Putamen (tissue), 1 donor: Measurements from ENCODE around the gene SRGAP2.
A peak's percentile ranks its signal among the peaks of the same experiment; 100 is the strongest.
"Not testable (repeated sequence)": the region's sequence is repeated elsewhere in the genome, so short reads cannot be mapped to it uniquely, and the experiment has no call there.

ENCODE experiments used
- DNase-seq: peaks from one replicate; pipeline ENCODE4 v3.0.0-alpha.2; 2016; ENCODE audit warnings: low spot score

Gene SRGAP2

DNA sequence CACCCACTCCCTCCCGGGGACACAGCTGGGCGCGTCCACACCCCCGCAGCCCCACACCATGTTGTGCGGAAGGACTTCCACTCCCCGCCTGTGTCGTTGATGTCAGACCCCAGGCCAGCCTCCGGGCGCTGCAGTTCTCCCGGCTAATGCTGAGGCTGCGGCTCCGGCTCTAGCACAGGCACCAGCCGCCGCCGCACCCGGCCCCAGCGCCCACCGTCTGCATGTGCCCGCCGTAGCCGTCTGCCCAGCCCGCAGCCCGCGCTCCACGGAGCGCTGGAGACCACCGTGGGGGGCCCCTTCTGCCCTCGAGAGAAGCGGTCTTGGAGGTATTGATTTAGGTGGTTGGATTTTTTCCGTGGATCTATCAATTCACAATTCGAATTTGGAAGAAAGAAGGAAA is 2.2 kb downstream of the SRGAP2 start:
- not testable (repeated sequence) for DNase-seq

- DNase-seq, result not testable (repeated sequence)
These were observed 7.5 kb downstream of the SRGAP2 start for GRCh38 chr1:206210802-206211201.

DNA sequence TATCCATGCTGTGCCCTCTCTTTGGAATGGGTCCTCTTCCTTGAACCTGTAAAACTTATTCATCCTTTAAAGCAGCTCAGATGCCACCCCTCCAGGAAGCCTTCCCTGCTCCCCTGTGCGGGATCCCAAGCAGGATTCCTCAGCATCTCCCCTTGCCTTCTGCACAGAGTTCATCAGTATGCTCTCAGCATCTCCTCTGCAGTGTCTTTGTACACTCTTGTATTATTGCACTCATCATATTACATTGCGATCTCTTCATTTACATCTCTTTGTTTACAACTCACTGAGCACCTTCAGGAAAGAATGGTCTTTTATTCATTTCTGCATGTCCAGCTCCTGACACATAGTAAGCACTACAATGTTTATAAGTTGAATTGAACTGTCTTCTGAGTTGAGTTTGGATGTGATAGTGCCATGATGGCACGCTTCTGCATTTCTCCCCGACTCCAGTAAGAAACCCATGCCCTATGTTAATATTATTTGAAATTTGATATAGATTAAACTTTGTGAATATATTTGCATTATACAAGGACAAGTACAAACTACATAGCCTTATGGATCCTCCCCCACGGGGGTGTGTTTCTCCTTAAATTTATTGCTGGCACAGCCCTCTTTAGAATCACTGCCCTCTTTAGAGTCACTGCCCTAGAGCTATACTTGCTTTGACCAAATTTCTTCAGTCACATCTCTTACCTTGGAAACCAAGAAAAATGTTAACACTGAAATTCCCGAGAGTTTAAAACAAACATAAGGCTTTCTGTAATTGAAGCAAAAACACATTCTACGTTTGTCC is 12.5 kb downstream of the SRGAP2 start:
- not testable (repeated sequence) for DNase-seq

GRCh38 chr1:206218285-206218684 is 14.9 kb downstream of the SRGAP2 start:
- DNase-seq, result not testable (repeated sequence)

DNA sequence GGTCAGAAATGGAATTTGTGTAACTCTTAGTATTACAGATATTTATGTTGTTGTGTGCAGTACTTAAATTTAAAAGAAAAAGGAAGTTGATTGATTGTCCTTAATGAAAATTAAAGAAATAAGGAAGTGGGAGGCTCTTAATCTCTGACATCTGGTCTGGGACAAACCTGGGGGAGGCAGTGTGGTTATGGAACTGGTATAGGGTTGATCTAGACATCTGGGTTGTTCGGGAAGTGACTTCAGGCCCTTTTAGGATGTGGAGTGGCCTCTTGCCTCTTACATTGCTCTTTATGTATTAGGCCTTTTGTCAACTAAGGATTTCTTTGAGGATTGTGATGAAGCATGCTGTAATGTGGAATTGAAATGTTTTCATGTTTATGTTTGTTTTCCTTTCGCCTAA is 15.4 kb downstream of the SRGAP2 start:
- not testable (repeated sequence) for DNase-seq

- not testable (repeated sequence) for DNase-seq
These were observed 16.4 kb downstream of the SRGAP2 start for GRCh38 chr1:206219514-206220331.

GRCh38 chr1:206220332-206221000 is 17.1 kb downstream of the SRGAP2 start:
- not testable (repeated sequence) for DNase-seq

GRCh38 chr1:206221585-206221984 is 18.2 kb downstream of the SRGAP2 start:
- DNase-seq, result not testable (repeated sequence)

DNA sequence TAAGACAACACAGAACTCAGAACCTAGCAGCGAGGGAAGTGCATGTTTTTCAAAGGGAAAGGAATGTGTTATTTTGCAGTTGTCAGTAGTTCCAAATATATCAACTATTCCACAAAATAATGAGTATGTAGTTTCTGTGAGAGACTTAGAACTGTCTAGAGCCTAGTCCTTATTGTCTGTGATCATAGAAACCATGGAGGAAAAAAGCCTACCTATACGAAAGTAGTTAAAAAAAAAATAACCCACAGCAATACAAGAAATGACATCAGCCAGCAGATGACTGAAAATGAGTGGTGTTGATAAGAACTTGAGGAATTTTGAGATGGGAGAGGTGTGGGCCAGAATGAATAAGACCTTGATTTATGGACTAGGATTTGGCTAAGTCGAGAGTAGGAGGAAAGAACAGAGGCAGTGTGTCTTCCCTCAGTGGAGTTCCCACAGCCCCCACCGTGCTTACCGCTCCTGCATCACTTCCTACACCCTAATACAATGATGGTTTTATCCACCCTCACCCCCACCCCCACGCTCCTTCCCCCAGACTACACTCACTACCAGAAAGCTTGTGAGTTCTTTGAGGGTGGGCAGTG is 20.9 kb downstream of the SRGAP2 start:
- not testable (repeated sequence) for DNase-seq

DNA sequence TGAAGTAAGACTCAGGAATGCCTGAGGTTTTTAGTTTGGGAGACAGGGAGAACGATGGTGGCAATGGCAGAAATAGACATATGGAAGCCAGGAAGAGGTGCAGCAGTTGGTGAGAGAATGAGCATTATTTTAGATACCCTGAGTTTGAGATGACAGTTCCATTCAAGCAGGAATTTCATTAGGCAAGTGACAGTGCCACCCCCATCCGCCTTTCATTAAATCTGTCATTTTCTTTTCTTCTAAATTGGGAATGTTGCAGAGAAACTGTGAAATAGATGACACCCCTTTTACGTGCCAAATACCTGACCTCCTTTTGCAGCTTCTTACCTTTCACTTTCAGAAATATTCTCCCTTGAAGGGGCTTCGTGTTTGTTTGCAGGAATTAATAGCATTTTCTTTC is 22.0 kb downstream of the SRGAP2 start:
- DNase-seq, result not testable (repeated sequence)

- not testable (repeated sequence) for DNase-seq
These were observed 23.5 kb downstream of the SRGAP2 start for GRCh38 chr1:206226886-206227285.

DNA sequence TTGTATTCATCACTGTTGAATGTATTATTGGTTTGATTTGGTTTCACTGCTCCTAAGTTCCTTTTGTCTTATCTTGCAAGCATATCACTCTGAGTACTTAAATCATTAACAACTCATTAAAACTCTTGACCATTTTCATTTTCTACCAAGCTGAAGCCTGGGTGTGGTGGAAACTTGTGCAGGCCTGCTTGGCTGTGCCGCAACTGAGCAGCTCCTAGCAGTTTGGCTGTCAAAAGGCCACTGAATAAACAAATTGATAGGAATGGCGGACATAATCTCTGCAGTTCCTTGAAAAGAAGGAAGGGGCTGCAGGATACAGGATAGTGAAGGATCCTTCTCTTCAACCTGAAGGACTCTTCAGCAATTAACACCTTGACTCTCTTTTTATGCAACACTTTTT is 25.9 kb downstream of the SRGAP2 start:
- not testable (repeated sequence) for DNase-seq

DNA sequence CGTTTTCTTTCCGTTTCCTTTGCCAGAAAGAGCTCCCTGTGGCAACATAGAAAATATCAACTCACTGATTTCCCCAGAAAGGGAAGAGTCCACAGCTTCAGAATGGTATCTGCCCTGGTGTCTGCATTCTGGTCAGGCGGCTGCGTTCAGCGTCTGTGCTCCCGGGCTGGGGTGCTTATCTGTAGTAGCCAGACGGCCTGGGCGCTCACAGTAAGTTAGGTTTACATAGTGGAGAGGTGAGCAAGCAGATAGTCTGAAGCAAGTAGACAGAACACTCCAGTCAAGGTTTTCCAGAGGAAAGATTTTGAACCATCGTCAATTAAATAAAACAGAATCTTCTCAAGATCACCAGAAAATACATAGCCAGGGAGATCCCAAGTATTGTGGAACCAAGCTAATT is 28.6 kb downstream of the SRGAP2 start:
- DNase-seq, result not testable (repeated sequence)

DNA sequence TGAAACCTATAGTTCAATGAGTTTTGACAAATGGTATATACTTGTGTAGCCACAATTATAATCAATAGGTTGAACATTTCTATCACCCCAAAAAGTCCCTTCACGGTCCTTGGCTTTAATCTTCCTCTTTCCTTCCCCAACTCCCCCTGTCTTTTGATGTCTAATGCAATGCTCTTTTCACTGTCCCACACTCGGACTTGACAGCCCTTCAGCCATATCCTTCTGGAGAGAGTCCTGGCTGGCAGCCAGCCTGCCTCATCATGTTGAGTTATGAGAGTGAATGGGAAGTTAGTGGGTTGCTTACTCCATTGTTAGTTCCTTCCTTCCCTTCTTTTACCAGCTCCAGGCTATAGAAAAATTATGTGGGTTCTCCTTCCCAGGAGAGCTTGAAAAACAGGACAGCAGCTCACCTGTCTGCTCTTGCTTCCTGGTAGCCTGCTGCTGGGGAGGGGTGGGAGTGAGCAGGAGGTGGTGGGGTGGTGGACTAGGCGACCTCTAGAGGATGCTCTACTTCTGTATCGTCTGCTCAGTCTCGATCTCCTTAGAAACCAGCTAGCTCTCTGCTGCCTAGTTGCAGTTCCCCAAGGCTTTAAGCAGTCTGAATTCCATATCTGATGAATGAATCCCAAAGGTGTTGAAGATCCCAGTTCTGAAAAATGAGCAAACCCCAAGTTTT is 29.8 kb downstream of the SRGAP2 start:
- DNase-seq, result not testable (repeated sequence)

GRCh38 chr1:206234189-206234916 is 31.0 kb downstream of the SRGAP2 start:
- not testable (repeated sequence) for DNase-seq

- not testable (repeated sequence) for DNase-seq
These were observed 31.8 kb downstream of the SRGAP2 start for GRCh38 chr1:206235190-206235589.

DNA sequence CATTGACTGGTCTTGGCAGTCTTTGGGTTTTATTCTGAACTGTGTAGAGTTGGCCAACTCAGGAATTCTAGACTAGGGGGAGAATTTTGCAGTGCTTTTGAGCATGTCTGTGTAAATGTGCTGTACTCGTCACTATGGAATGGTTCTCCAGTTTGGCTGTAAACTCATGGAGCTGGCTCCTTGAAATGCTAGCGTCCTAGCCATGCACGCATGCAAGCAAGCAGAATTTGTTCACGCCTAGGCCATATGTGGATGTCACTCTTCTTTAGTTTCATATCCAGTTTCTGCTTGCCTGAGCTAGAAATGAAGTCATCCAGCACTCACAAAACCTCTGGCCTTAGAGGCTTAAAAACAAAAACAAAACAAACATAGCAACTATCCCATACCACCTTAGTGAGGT is 36.9 kb downstream of the SRGAP2 start:
- not testable (repeated sequence) for DNase-seq

DNA sequence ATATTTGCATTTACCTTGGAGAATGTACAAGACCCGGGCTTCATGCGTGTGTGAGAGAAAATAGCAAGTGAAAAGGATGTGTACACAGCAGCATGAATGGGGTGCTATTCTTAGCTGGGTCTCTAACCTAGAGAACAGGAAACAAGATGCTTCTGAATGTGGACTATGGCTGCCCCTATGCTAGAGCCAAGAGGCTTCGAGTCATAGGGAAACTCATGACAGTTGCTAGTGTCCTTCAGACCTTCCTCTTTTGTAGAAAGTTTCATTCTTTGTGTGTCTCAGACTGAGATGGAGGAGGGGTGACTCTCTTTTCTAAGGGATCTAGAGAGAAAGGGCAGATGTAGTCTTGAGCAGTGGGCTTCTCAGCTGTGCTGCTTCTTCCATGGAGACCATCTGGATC is 40.0 kb downstream of the SRGAP2 start:
- DNase-seq, result peak; percentile 7

DNA sequence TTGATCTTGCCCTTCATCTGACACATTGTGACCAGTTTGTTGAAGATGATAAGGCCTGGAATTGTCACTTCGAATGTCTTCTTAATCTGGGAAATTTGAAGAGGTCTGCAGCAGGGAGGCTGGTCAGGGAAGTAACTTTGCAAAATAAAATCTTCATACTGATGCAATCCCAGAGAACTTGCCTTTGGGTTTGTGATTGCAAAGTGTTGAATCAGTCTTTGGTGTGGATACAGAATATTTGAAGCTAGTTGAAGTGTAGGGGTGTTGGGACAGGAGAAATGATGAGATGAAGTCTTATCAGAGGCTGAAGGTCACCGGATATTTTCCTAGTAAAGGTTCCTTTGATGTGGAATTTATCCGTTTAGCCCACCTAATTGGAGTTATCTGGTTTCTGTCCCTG is 42.1 kb downstream of the SRGAP2 start:
- not testable (repeated sequence) for DNase-seq

- DNase-seq, result not testable (repeated sequence)
These were observed 43.0 kb downstream of the SRGAP2 start for GRCh38 chr1:206246129-206246886.
